H1 (cell line): ENCODE data around the gene SH3RF2. TPM values are rescaled to one million over a fixed set of nuclear protein-coding genes. Genes with fewer than 3 reads are reported as not detected.

Source experiments
- CTCF ChIA-PET: fragments of 300-600 bp; sonication (Branson Sonifier 250); formaldehyde crosslinking; loops from one replicate; lab custom pipeline; 2021; ENCODE audit not compliant: partially characterized antibody; lab: Charles Lee
- POLR2A ChIA-PET: fragments of 300-600 bp; sonication (Branson Sonifier 250); formaldehyde crosslinking; loops from one replicate; lab custom pipeline; 2021; ENCODE audit warnings: inconsistent platforms; ENCODE audit not compliant: partially characterized antibody; lab: Charles Lee
- DNase-seq, 2 experiments: peaks; one replicate each; pipeline versions ENCODE4 v3.0.0 to v3.0.0-alpha.2; 2010 to 2022; ENCODE audit warnings: low spot score in 2 of 2, low read depth in 1 of 2, mixed read lengths in 1 of 2
- FAIRE-seq: peaks from 2 replicates; lab custom pipeline; 2011; peaks lifted over from hg19 to GRCh38; lab: Jason Lieb, UNC
- H2AFZ ChIP-seq: 2 replicates; pipeline ENCODE4 v1.8.1; 2012; ENCODE audit warnings: low read length, inconsistent platforms
- H2AK5ac ChIP-seq: 2 replicates; pipeline ENCODE4 v1.6.1; 2013; ENCODE audit warnings: low read depth, low read length
- H2BK120ac ChIP-seq: replicated peaks from 2 replicates; pipeline ENCODE3; 2013; ENCODE audit warnings: low read depth, low read length, inconsistent platforms
- H2BK12ac ChIP-seq: 2 replicates; pipeline ENCODE4 v1.6.1; 2013; ENCODE audit warnings: low read depth, low read length
- H2BK15ac ChIP-seq: 2 replicates; pipeline ENCODE4 v1.6.1; 2013; ENCODE audit warnings: low read length
- H2BK20ac ChIP-seq: 2 replicates; pipeline ENCODE4 v1.6.1; 2013; ENCODE audit warnings: low read length
- H2BK5ac ChIP-seq: 2 replicates; pipeline ENCODE4 v1.6.1; 2013; ENCODE audit warnings: low read depth, low read length
- H3K14ac ChIP-seq: 2 replicates; pipeline ENCODE4 v1.6.1; 2013; ENCODE audit warnings: inconsistent platforms; ENCODE audit not compliant: insufficient read length
- H3K18ac ChIP-seq: 2 replicates; pipeline ENCODE4 v1.6.1; 2013; ENCODE audit warnings: low read length; ENCODE audit errors: extremely low read depth
- H3K23ac ChIP-seq: 2 replicates; pipeline ENCODE4 v1.6.1; 2013; ENCODE audit warnings: inconsistent platforms; ENCODE audit not compliant: insufficient read length
- H3K23me2 ChIP-seq: 2 replicates; pipeline ENCODE4 v1.6.1; 2013; ENCODE audit warnings: low read depth, low read length
- H3K27ac ChIP-seq: 2 replicates; pipeline ENCODE4 v1.6.1; 2011; ENCODE audit warnings: low read depth, low read length, inconsistent platforms
- H3K27me3 ChIP-seq, 4 experiments: replicated peaks in 1 of 4; 1 replicate in 1 of 4; 2 replicates in 3 of 4; pipeline versions ENCODE4 v1.6.1 to v1.8.1; 2011 to 2013; ENCODE audit warnings: low read length in 3 of 4, mild to moderate bottlenecking in 3 of 4, inconsistent platforms in 2 of 4, mixed read lengths in 2 of 4, moderate library complexity in 1 of 4; ENCODE audit not compliant: control insufficient read depth in 3 of 4, insufficient read depth in 3 of 4; ENCODE audit errors: extremely low read depth in 1 of 4
- H3K36me3 ChIP-seq, 4 experiments: 2 replicates each; pipeline versions ENCODE4 v1.6.1 to v1.8.1; 2011 to 2013; ENCODE audit warnings: mild to moderate bottlenecking in 4 of 4, low read length in 3 of 4, moderate library complexity in 2 of 4, control low read depth in 1 of 4, inconsistent platforms in 1 of 4; ENCODE audit not compliant: insufficient read depth in 4 of 4, control insufficient read depth in 2 of 4
- H3K4ac ChIP-seq: replicated peaks from 2 replicates; pipeline ENCODE3; 2013; ENCODE audit warnings: low read length, low read depth, mixed read lengths, inconsistent platforms; ENCODE audit not compliant: insufficient read length
- H3K4me1 ChIP-seq, 4 experiments: replicated peaks in 1 of 4; 1 replicate in 1 of 4; 2 replicates in 3 of 4; pipeline versions ENCODE4 v1.6.1 to v1.8.1; 2011 to 2013; ENCODE audit warnings: low read length in 3 of 4, inconsistent platforms in 2 of 4, mixed read lengths in 1 of 4; ENCODE audit not compliant: insufficient read depth in 4 of 4, control insufficient read depth in 3 of 4
- H3K4me2 ChIP-seq, 2 experiments: 2 replicates each; pipeline versions ENCODE4 v1.6.1 to v1.8.1; 2011 to 2013; ENCODE audit warnings: low read depth in 2 of 2, low read length in 2 of 2, control low read depth in 1 of 2, inconsistent platforms in 1 of 2, mild to moderate bottlenecking in 1 of 2; ENCODE audit not compliant: insufficient read depth in 1 of 2
- H3K4me3 ChIP-seq, 4 experiments: fragments of 200-600, 300-600 bp in 1 of 4; sonication (generic), shearing (Covaris generic), sonication (Bioruptor Twin) in 1 of 4; 2 replicates each; pipeline versions ENCODE4 v1.5.1 to v1.8.1; 2011 to 2016; ENCODE audit warnings: low read length in 4 of 4, low read depth in 3 of 4, control low read depth in 2 of 4, inconsistent platforms in 2 of 4, mild to moderate bottlenecking in 2 of 4, mixed read lengths in 1 of 4, moderate library complexity in 1 of 4; ENCODE audit not compliant: insufficient read depth in 2 of 4; ENCODE audit errors: extremely low read depth in 1 of 4
- H3K56ac ChIP-seq: replicated peaks from 2 replicates; pipeline ENCODE3; 2013; ENCODE audit warnings: low read depth, mild to moderate bottlenecking, mixed read lengths, low read length, inconsistent platforms; ENCODE audit not compliant: insufficient read length
- H3K79me1 ChIP-seq: 2 replicates; pipeline ENCODE4 v1.6.1; 2013; ENCODE audit warnings: low read depth, low read length, control low read depth
- H3K79me2 ChIP-seq, 2 experiments: 2 replicates each; pipeline versions ENCODE4 v1.6.1 to v1.8.1; 2012 to 2013; ENCODE audit warnings: low read length in 2 of 2, mild to moderate bottlenecking in 2 of 2, inconsistent platforms in 1 of 2; ENCODE audit not compliant: insufficient read depth in 2 of 2, control insufficient read depth in 1 of 2
- H3K9ac ChIP-seq, 4 experiments: replicated peaks in 1 of 4; 1 replicate in 1 of 4; 2 replicates in 3 of 4; pipeline versions ENCODE4 v1.6.1 to v1.8.1; 2011 to 2013; ENCODE audit warnings: low read depth in 3 of 4, low read length in 3 of 4, control low read depth in 2 of 4, mild to moderate bottlenecking in 2 of 4, moderate library complexity in 2 of 4, inconsistent platforms in 1 of 4; ENCODE audit errors: extremely low read depth in 1 of 4
- H3K9me3 ChIP-seq, 2 experiments: 2 replicates each; pipeline versions ENCODE4 v1.6.1 to v1.8.1; 2012 to 2013; ENCODE audit warnings: mild to moderate bottlenecking in 2 of 2, moderate library complexity in 2 of 2, control low read depth in 1 of 2, inconsistent platforms in 1 of 2, low read depth in 1 of 2, low read length in 1 of 2, mixed read lengths in 1 of 2; ENCODE audit not compliant: insufficient read depth in 2 of 2
- H4K20me1 ChIP-seq, 2 experiments: replicated peaks in 1 of 2; 2 replicates each; pipeline versions ENCODE3 to v1.8.1; 2011 to 2013; ENCODE audit warnings: inconsistent platforms in 2 of 2, low read length in 2 of 2, mild to moderate bottlenecking in 1 of 2; ENCODE audit not compliant: insufficient read depth in 2 of 2, control insufficient read depth in 1 of 2
- H4K5ac ChIP-seq: 2 replicates; pipeline ENCODE4 v1.6.1; 2013; ENCODE audit warnings: low read length, low read depth, mixed read lengths, inconsistent platforms; ENCODE audit not compliant: insufficient read length
- H4K8ac ChIP-seq: 2 replicates; pipeline ENCODE4 v1.8.0; 2013; ENCODE audit warnings: mild to moderate bottlenecking, moderate library complexity, low read length, inconsistent platforms; ENCODE audit not compliant: insufficient read depth; ENCODE audit errors: extremely low read depth
- H4K91ac ChIP-seq: replicated peaks from 2 replicates; pipeline ENCODE3; 2013; ENCODE audit warnings: low read length, mixed read lengths, inconsistent platforms; ENCODE audit not compliant: insufficient read length
- ASH2L ChIP-seq: fragments of 200-600, 300-600 bp; sonication (generic); IDR thresholded peaks from one replicate; pipeline ENCODE4 v1.7.1; 2017; ENCODE audit warnings: low read length
- ATF3 ChIP-seq: IDR thresholded peaks from 2 replicates; pipeline ENCODE4 v1.6.1; 2011; ENCODE audit warnings: low read depth, mild to moderate bottlenecking, low read length; ENCODE audit not compliant: insufficient read depth
- FOSL1 ChIP-seq: IDR thresholded peaks from 2 replicates; pipeline ENCODE4 v1.6.1; 2011; ENCODE audit warnings: mild to moderate bottlenecking, low read depth, low read length, moderate library complexity; ENCODE audit not compliant: insufficient read depth
- GABPA ChIP-seq: IDR thresholded peaks from 2 replicates; pipeline ENCODE4 v1.6.1; 2011; ENCODE audit warnings: mild to moderate bottlenecking, low read length, moderate library complexity, borderline replicate concordance; ENCODE audit not compliant: insufficient read depth
- HDAC6 ChIP-seq: IDR thresholded peaks from one replicate; pipeline ENCODE4 v1.7.1; 2012; ENCODE audit warnings: low read depth, mild to moderate bottlenecking, inconsistent platforms, low read length, moderate library complexity
- RAD21 ChIP-seq, 2 experiments: IDR thresholded peaks in 1 of 2; conservative IDR thresholded peaks in 1 of 2; 2 replicates each; pipeline ENCODE4 v1.6.1; 2011; ENCODE audit warnings: low read depth in 2 of 2, low read length in 2 of 2, improper control_type of control experiment in 1 of 2, inconsistent platforms in 1 of 2, mild to moderate bottlenecking in 1 of 2, moderate library complexity in 1 of 2
- WGBS, 2 experiments: shearing (Covaris generic) in 1 of 2; methylation state at CpG; one replicate each; pipeline versions ENCODE4 v1.1.6 to v1.1.7; 2013 to 2015; ENCODE audit warnings: low lambda C conversion rate in 2 of 2, mixed read lengths in 2 of 2, inconsistent platforms in 1 of 2, low coverage in 1 of 2, missing lambda C conversion rate in 1 of 2; ENCODE audit not compliant: insufficient replicate concordance in 2 of 2, insufficient coverage in 1 of 2, insufficient read length in 1 of 2; ENCODE audit errors: extremely low coverage in 1 of 2, missing lambda C conversion rate in 1 of 2; 5-methylcytosine and 5-hydroxymethylcytosine counted together
- polyA plus RNA-seq, 7 experiments: library from polyadenylated mRNA; depleted of rRNA in 3 of 7; stranded (reverse) in 5 of 7; unstranded in 2 of 7; fragments of >200 nt in 5 of 7; fragments of 200-250 nt in 2 of 7; gene quantifications; 1 replicate in 5 of 7; 2 replicates in 1 of 7; 4 replicates in 1 of 7; pipeline versions ENCODE4 v1.2.1 to v1.2.3, GENCODE V29; 2011 to 2013; ENCODE audit warnings: missing spikeins in 2 of 7, mixed read lengths in 2 of 7
- total RNA-seq: library from RNA; stranded (reverse); fragmentation: NEBNext Ultra II Directional; extraction: Animal tissue kit (Norgen Biotek cat#: 25700); gene quantifications from 2 replicates; pipeline ENCODE4 v1.2.1, GENCODE V29; 2021

The SH3RF2 gene
- total and polyA plus RNA-seq, 2 of the 8 experiments (the other 6 are each of a cell fraction or from before 2014, with no cell fraction given): 0.80 to 0.95 TPM

GRCh38 chr5:145934276-145934675, 2.1 kb upstream of the SH3RF2 start:
- Histone ChIP-seq H2BK12ac (no peak overlapping the region), H3K27me3 (peaks cover 0 to 5% (median 0%) of the 10 kb centered on the region in 4 experiments; a peak in 2 of 7 replicates), H3K4me3 (no peak overlapping the region), H2AK5ac (no peak overlapping the region), H2BK120ac (no peak overlapping the region), H3K27ac (no peak overlapping the region), H4K20me1 (no peaks in the 10 kb centered on the region), H3K23ac (no peak overlapping the region), H3K9ac (no peak overlapping the region), H4K5ac (no peak overlapping the region), H2BK20ac (no peak overlapping the region), H3K4ac (no peak overlapping the region), H3K4me2 (no peak overlapping the region), H3K4me1 (peaks cover 12 to 19% (median 14%) of the 10 kb centered on the region in 4 experiments), H3K56ac (no peak overlapping the region), H3K23me2 (peaks cover 4% of the 10 kb centered on the region; the same call in 1 of the 2 replicates), H3K79me1 (no peaks in the 10 kb centered on the region), H3K9me3 (no peaks in the 10 kb centered on the region), H3K18ac (no peak overlapping the region), H2BK5ac (no peak overlapping the region), H3K14ac (no peak overlapping the region), H4K91ac (no peak overlapping the region), H4K8ac (no peak overlapping the region), H3K79me2 (no peaks in the 10 kb centered on the region), H2AFZ (no peak overlapping the region), H2BK15ac (no peak overlapping the region), H3K36me3 (no peaks in the 10 kb centered on the region)
- CTCF ChIA-PET: interaction anchor here (0.9 to 2.3 kb wide), 6 partner anchors 9 to 119 kb away, joined by 3 to 6 read pairs (median 4); no protein-coding TSS in a partner anchor
- 84% methylated on average over 5 of the region's 5 CpGs; no CpG with 5 or more reads in 1 of the 2 experiments for WGBS, 2 experiments
- FAIRE-seq: no peak
- TF ChIP-seq GABPA (no peak), ATF3 (no peak), RAD21 (IDR thresholded peaks at IDR 0.05 in 1 of 2, conservative IDR thresholded peaks at IDR 0.05 in 1 of 2; ENCODE audit: low read depth in 2 of 2, low read length in 2 of 2) (no peak), ASH2L (no peak), FOSL1 (no peak), HDAC6 (no peak)
- DNase-seq: no peak
- POLR2A ChIA-PET: interaction anchor here (0.8 kb wide), 1 partner anchor 92 kb away, joined by 3 read pairs; no protein-coding TSS in a partner anchor
